Measurements from ENCODE around the gene SLC7A7. TPM values are rescaled to one million over a fixed set of nuclear protein-coding genes. Genes with fewer than 3 reads are reported as not detected.

SLC7A7 gene
- total and polyA plus RNA-seq, 9 of the 15 experiments (the other 6 are each of a cell fraction or from before 2014, with no cell fraction given): 0.07 to 0.68 (median 0.41) TPM

DNA sequence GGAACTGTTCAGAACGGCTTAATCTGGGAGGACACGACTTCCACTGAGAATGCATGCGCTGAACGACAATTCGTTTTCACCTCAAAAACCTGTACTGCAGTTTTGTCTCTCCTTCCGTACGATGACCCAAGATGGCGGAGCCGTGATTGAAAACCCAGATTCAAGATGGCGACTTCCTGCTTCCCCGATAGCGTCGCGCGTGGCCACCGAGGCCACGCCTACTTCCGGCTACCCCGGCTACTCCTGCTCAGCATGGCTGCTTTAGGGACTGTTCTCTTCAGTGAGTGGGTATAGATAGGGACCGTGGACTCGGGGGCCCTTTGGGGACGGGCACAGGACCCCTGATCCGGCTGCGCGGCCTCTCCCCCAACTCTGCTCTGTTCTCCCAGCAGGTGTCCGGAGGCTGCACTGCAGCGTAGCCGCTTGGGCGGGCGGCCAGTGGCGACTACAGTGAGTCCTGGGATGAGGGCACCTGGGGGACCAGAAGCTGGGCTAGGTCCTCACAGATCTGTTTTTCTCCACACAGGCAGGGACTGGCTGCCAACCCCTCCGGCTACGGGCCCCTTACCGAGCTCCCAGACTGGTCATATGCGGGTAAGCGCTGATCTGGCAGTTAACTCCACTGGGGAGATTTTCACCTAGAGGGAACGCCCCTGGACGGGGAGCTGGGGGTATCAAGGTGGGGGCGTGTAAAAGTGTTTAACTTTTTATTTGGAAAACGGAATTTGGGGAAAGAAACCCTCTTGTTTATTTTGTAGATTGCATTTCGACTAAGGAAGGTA lies 14.6 kb upstream of the SLC7A7 start, which contains the start of gene MRPL52 (continued):
- TF ChIP-seq ZBTB7A (IDR thresholded peaks at IDR 0.05; ENCODE audit: borderline replicate concordance, control insufficient read depth, low read depth, low read length) (peak; percentile 65; the same call in 1 of the 2 replicates), ZNF583 (CRISPR knock-in tag; IDR thresholded peaks at IDR 0.05) (no peak), RBM17 (IDR thresholded peaks at IDR 0.05; ENCODE audit: borderline replicate concordance, low read depth, low read length) (no peak), SMAD1 (IDR thresholded peaks at IDR 0.05; ENCODE audit: low read depth, low read length, partially characterized antibody) (peak; percentile 32), RBFOX2 (IDR thresholded peaks at IDR 0.05; ENCODE audit: low read depth, low read length) (peak; percentile 94), ZZZ3 (IDR thresholded peaks at IDR 0.05) (no peak), RBM22 (IDR thresholded peaks at IDR 0.05; ENCODE audit: low read depth, low read length, poor library complexity, severe bottlenecking) (no peak), HEY1 (CRISPR knock-in tag; IDR thresholded peaks at IDR 0.05; ENCODE audit: borderline replicate concordance) (0 out of 2 replicates have a peak, but pooled peaks have one; percentile 46), MAFF (IDR thresholded peaks at IDR 0.05; ENCODE audit: low read length) (no peak), NCOA1 (IDR thresholded peaks at IDR 0.05; ENCODE audit: low read depth) (no peak), MAFK (IDR thresholded peaks at IDR 0.05; ENCODE audit: low read length) (no peak), SMARCC2 (IDR thresholded peaks at IDR 0.05; ENCODE audit: low read depth) (peak; percentile 37), NFIC (IDR thresholded peaks at IDR 0.05) (peak; percentile 53), SLC30A9 (CRISPR knock-in tag; IDR thresholded peaks at IDR 0.05) (no peak), NR1H2 (CRISPR knock-in tag; IDR thresholded peaks at IDR 0.05) (no peak), ZNF140 (CRISPR knock-in tag; IDR thresholded peaks at IDR 0.05) (no peak), BCOR (IDR thresholded peaks at IDR 0.05) (no peak), HNRNPUL1 (IDR thresholded peaks at IDR 0.05; ENCODE audit: low read length) (no peak), ZNF384 (IDR thresholded peaks at IDR 0.05; ENCODE audit: low read depth, low read length) (no peak), CTBP1 (IDR thresholded peaks at IDR 0.05; ENCODE audit: borderline replicate concordance) (peak; percentile 21; the same call in 1 of the 2 replicates), KHSRP (IDR thresholded peaks at IDR 0.05) (no peak), ARHGAP35 (IDR thresholded peaks at IDR 0.05; ENCODE audit: partially characterized antibody) (no peak), KDM4B (IDR thresholded peaks at IDR 0.05; ENCODE audit: borderline replicate concordance in 2 of 2, low read depth in 1 of 2) (no peak), HDAC2 (IDR thresholded peaks at IDR 0.05) (no peak)
- TF ChIP-seq, protein P1, sequence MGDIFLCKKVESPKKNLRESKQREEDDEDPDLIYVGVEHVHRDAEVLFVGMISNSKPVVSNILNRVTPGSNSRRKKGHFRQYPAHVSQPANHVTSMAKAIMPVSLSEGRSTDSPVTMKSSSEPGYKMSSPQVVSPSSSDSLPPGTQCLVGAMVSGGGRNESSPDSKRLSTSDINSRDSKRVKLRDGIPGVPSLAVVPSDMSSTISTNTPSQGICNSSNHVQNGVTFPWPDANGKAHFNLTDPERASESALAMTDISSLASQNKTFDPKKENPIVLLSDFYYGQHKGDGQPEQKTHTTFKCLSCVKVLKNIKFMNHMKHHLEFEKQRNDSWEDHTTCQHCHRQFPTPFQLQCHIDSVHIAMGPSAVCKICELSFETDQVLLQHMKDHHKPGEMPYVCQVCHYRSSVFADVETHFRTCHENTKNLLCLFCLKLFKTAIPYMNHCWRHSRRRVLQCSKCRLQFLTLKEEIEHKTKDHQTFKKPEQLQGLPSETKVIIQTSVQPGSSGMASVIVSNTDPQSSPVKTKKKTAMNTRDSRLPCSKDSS (IDR thresholded peaks at IDR 0.05; ENCODE audit: low read depth, partially characterized antibody): no peak
- TF ChIP-seq, protein P2, sequence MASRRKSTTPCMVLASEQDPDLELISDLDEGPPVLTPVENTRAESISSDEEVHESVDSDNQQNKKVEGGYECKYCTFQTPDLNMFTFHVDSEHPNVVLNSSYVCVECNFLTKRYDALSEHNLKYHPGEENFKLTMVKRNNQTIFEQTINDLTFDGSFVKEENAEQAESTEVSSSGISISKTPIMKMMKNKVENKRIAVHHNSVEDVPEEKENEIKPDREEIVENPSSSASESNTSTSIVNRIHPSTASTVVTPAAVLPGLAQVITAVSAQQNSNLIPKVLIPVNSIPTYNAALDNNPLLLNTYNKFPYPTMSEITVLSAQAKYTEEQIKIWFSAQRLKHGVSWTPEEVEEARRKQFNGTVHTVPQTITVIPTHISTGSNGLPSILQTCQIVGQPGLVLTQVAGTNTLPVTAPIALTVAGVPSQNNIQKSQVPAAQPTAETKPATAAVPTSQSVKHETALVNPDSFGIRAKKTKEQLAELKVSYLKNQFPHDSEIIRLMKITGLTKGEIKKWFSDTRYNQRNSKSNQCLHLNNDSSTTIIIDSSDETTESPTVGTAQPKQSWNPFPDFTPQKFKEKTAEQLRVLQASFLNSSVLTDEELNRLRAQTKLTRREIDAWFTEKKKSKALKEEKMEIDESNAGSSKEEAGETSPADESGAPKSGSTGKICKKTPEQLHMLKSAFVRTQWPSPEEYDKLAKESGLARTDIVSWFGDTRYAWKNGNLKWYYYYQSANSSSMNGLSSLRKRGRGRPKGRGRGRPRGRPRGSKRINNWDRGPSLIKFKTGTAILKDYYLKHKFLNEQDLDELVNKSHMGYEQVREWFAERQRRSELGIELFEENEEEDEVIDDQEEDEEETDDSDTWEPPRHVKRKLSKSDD (conservative IDR thresholded peaks at IDR 0.05; ENCODE audit: low read length): no peak
